H1 (cell line): ENCODE data around the gene KXD1. TPM values are rescaled to one million over a fixed set of nuclear protein-coding genes. Genes with fewer than 3 reads are reported as not detected.

Experiments used
- CTCF ChIA-PET: fragments of 300-600 bp; sonication (Branson Sonifier 250); formaldehyde crosslinking; loops from one replicate; lab custom pipeline; 2021; ENCODE audit not compliant: partially characterized antibody; lab: Charles Lee
- POLR2A ChIA-PET: fragments of 300-600 bp; sonication (Branson Sonifier 250); formaldehyde crosslinking; loops from one replicate; lab custom pipeline; 2021; ENCODE audit warnings: inconsistent platforms; ENCODE audit not compliant: partially characterized antibody; lab: Charles Lee
- DNase-seq, 2 experiments: peaks; one replicate each; pipeline versions ENCODE4 v3.0.0 to v3.0.0-alpha.2; 2010 to 2022; ENCODE audit warnings: low spot score in 2 of 2, low read depth in 1 of 2, mixed read lengths in 1 of 2
- FAIRE-seq: peaks from 2 replicates; lab custom pipeline; 2011; peaks lifted over from hg19 to GRCh38; lab: Jason Lieb, UNC
- H2AFZ ChIP-seq: 2 replicates; pipeline ENCODE4 v1.8.1; 2012; ENCODE audit warnings: low read length, inconsistent platforms
- H2AK5ac ChIP-seq: 2 replicates; pipeline ENCODE4 v1.6.1; 2013; ENCODE audit warnings: low read depth, low read length
- H2BK120ac ChIP-seq: replicated peaks from 2 replicates; pipeline ENCODE3; 2013; ENCODE audit warnings: low read depth, low read length, inconsistent platforms
- H2BK12ac ChIP-seq: 2 replicates; pipeline ENCODE4 v1.6.1; 2013; ENCODE audit warnings: low read depth, low read length
- H2BK15ac ChIP-seq: 2 replicates; pipeline ENCODE4 v1.6.1; 2013; ENCODE audit warnings: low read length
- H2BK20ac ChIP-seq: 2 replicates; pipeline ENCODE4 v1.6.1; 2013; ENCODE audit warnings: low read length
- H2BK5ac ChIP-seq: 2 replicates; pipeline ENCODE4 v1.6.1; 2013; ENCODE audit warnings: low read depth, low read length
- H3K14ac ChIP-seq: 2 replicates; pipeline ENCODE4 v1.6.1; 2013; ENCODE audit warnings: inconsistent platforms; ENCODE audit not compliant: insufficient read length
- H3K18ac ChIP-seq: 2 replicates; pipeline ENCODE4 v1.6.1; 2013; ENCODE audit warnings: low read length; ENCODE audit errors: extremely low read depth
- H3K23ac ChIP-seq: 2 replicates; pipeline ENCODE4 v1.6.1; 2013; ENCODE audit warnings: inconsistent platforms; ENCODE audit not compliant: insufficient read length
- H3K23me2 ChIP-seq: 2 replicates; pipeline ENCODE4 v1.6.1; 2013; ENCODE audit warnings: low read depth, low read length
- H3K27ac ChIP-seq: 2 replicates; pipeline ENCODE4 v1.6.1; 2011; ENCODE audit warnings: low read depth, low read length, inconsistent platforms
- H3K27me3 ChIP-seq, 4 experiments: replicated peaks in 1 of 4; 1 replicate in 1 of 4; 2 replicates in 3 of 4; pipeline versions ENCODE4 v1.6.1 to v1.8.1; 2011 to 2013; ENCODE audit warnings: low read length in 3 of 4, mild to moderate bottlenecking in 3 of 4, inconsistent platforms in 2 of 4, mixed read lengths in 2 of 4, moderate library complexity in 1 of 4; ENCODE audit not compliant: control insufficient read depth in 3 of 4, insufficient read depth in 3 of 4; ENCODE audit errors: extremely low read depth in 1 of 4
- H3K36me3 ChIP-seq, 4 experiments: 2 replicates each; pipeline versions ENCODE4 v1.6.1 to v1.8.1; 2011 to 2013; ENCODE audit warnings: mild to moderate bottlenecking in 4 of 4, low read length in 3 of 4, moderate library complexity in 2 of 4, control low read depth in 1 of 4, inconsistent platforms in 1 of 4; ENCODE audit not compliant: insufficient read depth in 4 of 4, control insufficient read depth in 2 of 4
- H3K4ac ChIP-seq: replicated peaks from 2 replicates; pipeline ENCODE3; 2013; ENCODE audit warnings: low read length, low read depth, mixed read lengths, inconsistent platforms; ENCODE audit not compliant: insufficient read length
- H3K4me1 ChIP-seq, 4 experiments: replicated peaks in 1 of 4; 1 replicate in 1 of 4; 2 replicates in 3 of 4; pipeline versions ENCODE4 v1.6.1 to v1.8.1; 2011 to 2013; ENCODE audit warnings: low read length in 3 of 4, inconsistent platforms in 2 of 4, mixed read lengths in 1 of 4; ENCODE audit not compliant: insufficient read depth in 4 of 4, control insufficient read depth in 3 of 4
- H3K4me2 ChIP-seq, 2 experiments: 2 replicates each; pipeline versions ENCODE4 v1.6.1 to v1.8.1; 2011 to 2013; ENCODE audit warnings: low read depth in 2 of 2, low read length in 2 of 2, control low read depth in 1 of 2, inconsistent platforms in 1 of 2, mild to moderate bottlenecking in 1 of 2; ENCODE audit not compliant: insufficient read depth in 1 of 2
- H3K4me3 ChIP-seq, 4 experiments: fragments of 200-600, 300-600 bp in 1 of 4; sonication (generic), shearing (Covaris generic), sonication (Bioruptor Twin) in 1 of 4; 2 replicates each; pipeline versions ENCODE4 v1.5.1 to v1.8.1; 2011 to 2016; ENCODE audit warnings: low read length in 4 of 4, low read depth in 3 of 4, control low read depth in 2 of 4, inconsistent platforms in 2 of 4, mild to moderate bottlenecking in 2 of 4, mixed read lengths in 1 of 4, moderate library complexity in 1 of 4; ENCODE audit not compliant: insufficient read depth in 2 of 4; ENCODE audit errors: extremely low read depth in 1 of 4
- H3K56ac ChIP-seq: replicated peaks from 2 replicates; pipeline ENCODE3; 2013; ENCODE audit warnings: low read depth, mild to moderate bottlenecking, mixed read lengths, low read length, inconsistent platforms; ENCODE audit not compliant: insufficient read length
- H3K79me1 ChIP-seq: 2 replicates; pipeline ENCODE4 v1.6.1; 2013; ENCODE audit warnings: low read depth, low read length, control low read depth
- H3K79me2 ChIP-seq, 2 experiments: 2 replicates each; pipeline versions ENCODE4 v1.6.1 to v1.8.1; 2012 to 2013; ENCODE audit warnings: low read length in 2 of 2, mild to moderate bottlenecking in 2 of 2, inconsistent platforms in 1 of 2; ENCODE audit not compliant: insufficient read depth in 2 of 2, control insufficient read depth in 1 of 2
- H3K9ac ChIP-seq, 4 experiments: replicated peaks in 1 of 4; 1 replicate in 1 of 4; 2 replicates in 3 of 4; pipeline versions ENCODE4 v1.6.1 to v1.8.1; 2011 to 2013; ENCODE audit warnings: low read depth in 3 of 4, low read length in 3 of 4, control low read depth in 2 of 4, mild to moderate bottlenecking in 2 of 4, moderate library complexity in 2 of 4, inconsistent platforms in 1 of 4; ENCODE audit errors: extremely low read depth in 1 of 4
- H3K9me3 ChIP-seq, 2 experiments: 2 replicates each; pipeline versions ENCODE4 v1.6.1 to v1.8.1; 2012 to 2013; ENCODE audit warnings: mild to moderate bottlenecking in 2 of 2, moderate library complexity in 2 of 2, control low read depth in 1 of 2, inconsistent platforms in 1 of 2, low read depth in 1 of 2, low read length in 1 of 2, mixed read lengths in 1 of 2; ENCODE audit not compliant: insufficient read depth in 2 of 2
- H4K20me1 ChIP-seq, 2 experiments: replicated peaks in 1 of 2; 2 replicates each; pipeline versions ENCODE3 to v1.8.1; 2011 to 2013; ENCODE audit warnings: inconsistent platforms in 2 of 2, low read length in 2 of 2, mild to moderate bottlenecking in 1 of 2; ENCODE audit not compliant: insufficient read depth in 2 of 2, control insufficient read depth in 1 of 2
- H4K5ac ChIP-seq: 2 replicates; pipeline ENCODE4 v1.6.1; 2013; ENCODE audit warnings: low read length, low read depth, mixed read lengths, inconsistent platforms; ENCODE audit not compliant: insufficient read length
- H4K8ac ChIP-seq: 2 replicates; pipeline ENCODE4 v1.8.0; 2013; ENCODE audit warnings: mild to moderate bottlenecking, moderate library complexity, low read length, inconsistent platforms; ENCODE audit not compliant: insufficient read depth; ENCODE audit errors: extremely low read depth
- H4K91ac ChIP-seq: replicated peaks from 2 replicates; pipeline ENCODE3; 2013; ENCODE audit warnings: low read length, mixed read lengths, inconsistent platforms; ENCODE audit not compliant: insufficient read length
- ATF2 ChIP-seq: IDR thresholded peaks from 2 replicates; pipeline ENCODE4 v1.6.1; 2012; ENCODE audit warnings: low read length, inconsistent platforms
- CTBP2 ChIP-seq: IDR thresholded peaks from 2 replicates; pipeline ENCODE4 v1.7.0; 2011; ENCODE audit warnings: borderline replicate concordance, mild to moderate bottlenecking, moderate library complexity, mixed read lengths, low read length; ENCODE audit not compliant: insufficient read depth, insufficient read length
- POLR2A ChIP-seq, 2 experiments: IDR thresholded peaks; 1 replicate in 1 of 2; 2 replicates in 1 of 2; pipeline ENCODE4 v1.6.1; 2011; ENCODE audit warnings: low read depth in 2 of 2, low read length in 2 of 2, mild to moderate bottlenecking in 2 of 2; ENCODE audit errors: control extremely low read depth in 1 of 2
- SP2 ChIP-seq: IDR thresholded peaks from 2 replicates; pipeline ENCODE4 v1.6.1; 2012; ENCODE audit warnings: mild to moderate bottlenecking, low read length, inconsistent platforms
- SRF ChIP-seq: IDR thresholded peaks from 2 replicates; pipeline ENCODE4 v1.6.1; 2011; ENCODE audit warnings: mild to moderate bottlenecking, low read depth, low read length, moderate library complexity
- SUZ12 ChIP-seq: fragments of 200-600 bp; sonication (generic); IDR thresholded peaks from 2 replicates; pipeline ENCODE4 v1.6.1; 2012; ENCODE audit warnings: mild to moderate bottlenecking, inconsistent platforms, low read length, moderate library complexity, mixed read lengths
- TBP ChIP-seq: IDR thresholded peaks from 2 replicates; pipeline ENCODE4 v1.6.1; 2011; ENCODE audit warnings: low read depth, low read length, improper control_type of control experiment
- WGBS, 2 experiments: shearing (Covaris generic) in 1 of 2; methylation state at CpG; one replicate each; pipeline versions ENCODE4 v1.1.6 to v1.1.7; 2013 to 2015; ENCODE audit warnings: low lambda C conversion rate in 2 of 2, mixed read lengths in 2 of 2, inconsistent platforms in 1 of 2, low coverage in 1 of 2, missing lambda C conversion rate in 1 of 2; ENCODE audit not compliant: insufficient replicate concordance in 2 of 2, insufficient coverage in 1 of 2, insufficient read length in 1 of 2; ENCODE audit errors: extremely low coverage in 1 of 2, missing lambda C conversion rate in 1 of 2; 5-methylcytosine and 5-hydroxymethylcytosine counted together
- polyA plus RNA-seq, 7 experiments: library from polyadenylated mRNA; depleted of rRNA in 3 of 7; stranded (reverse) in 5 of 7; unstranded in 2 of 7; fragments of >200 nt in 5 of 7; fragments of 200-250 nt in 2 of 7; gene quantifications; 1 replicate in 5 of 7; 2 replicates in 1 of 7; 4 replicates in 1 of 7; pipeline versions ENCODE4 v1.2.1 to v1.2.3, GENCODE V29; 2011 to 2013; ENCODE audit warnings: missing spikeins in 2 of 7, mixed read lengths in 2 of 7
- total RNA-seq: library from RNA; stranded (reverse); fragmentation: NEBNext Ultra II Directional; extraction: Animal tissue kit (Norgen Biotek cat#: 25700); gene quantifications from 2 replicates; pipeline ENCODE4 v1.2.1, GENCODE V29; 2021

Gene KXD1
- total and polyA plus RNA-seq, 2 of the 8 experiments (the other 6 are each of a cell fraction or from before 2014, with no cell fraction given) = 115 to 267 TPM

GRCh38 chr19:18612051-18612771, 54.5 kb downstream of the KXD1 start:
- Histone ChIP-seq H4K5ac (no peak overlapping the region), H3K23me2 (peaks cover 22% of the 10 kb centered on the region), H4K91ac (peak overlapping the region; percentile 52), H3K23ac (no peak overlapping the region), H3K27ac (no peak overlapping the region), H3K4me3 (peak overlapping the region; percentile 39 to 75 (median 49)), H3K4ac (no peak overlapping the region), H3K9ac (no peak overlapping the region; a peak in 1 of 7 replicates), H3K9me3 (no peaks in the 10 kb centered on the region), H2BK20ac (no peak overlapping the region), H3K79me2 (no peaks in the 10 kb centered on the region), H2BK120ac (no peak overlapping the region), H3K27me3 (peaks cover 62 to 81% (median 77%) of the 10 kb centered on the region in 4 experiments), H2BK15ac (peak overlapping the region; percentile 65; the same call in 1 of the 2 replicates), H4K8ac (peak overlapping the region; percentile 45; the same call in 1 of the 2 replicates), H3K56ac (no peak overlapping the region), H2AFZ (peak overlapping the region; percentile 63; the same call in 1 of the 2 replicates), H4K20me1 (peaks cover 0 to 15% of the 10 kb centered on the region in 2 experiments), H3K4me1 (peaks cover 28 to 50% (median 35%) of the 10 kb centered on the region in 4 experiments), H3K79me1 (no peaks in the 10 kb centered on the region), H2BK12ac (peak overlapping the region; percentile 97; the same call in 1 of the 2 replicates), H3K14ac (no peak overlapping the region), H2AK5ac (no peak overlapping the region; the same call in 1 of the 2 replicates), H2BK5ac (peak overlapping the region; percentile 27; the same call in 1 of the 2 replicates), H3K4me2 (peak overlapping the region; percentile 95 to 96), H3K18ac (peak overlapping the region; percentile 51), H3K36me3 (peaks cover 0 to 7% (median 0%) of the 10 kb centered on the region in 4 experiments; a peak in 1 of 8 replicates)
- ChIA-PET CTCF (interaction anchor here (0.9 to 1.6 kb wide), 4 partner anchors 9 to 142 kb away, joined by 4 to 5 read pairs (median 5); no protein-coding TSS in a partner anchor), POLR2A (interaction anchor here (0.6 to 2.9 kb wide), 7 partner anchors 9 to 35 kb away, joined by 3 to 21 read pairs (median 6); partner anchors contain the start of gene REX1BD)
- 4% methylated on average over 25 of the region's 30 CpGs; no CpG with 5 or more reads in 1 of the 2 experiments for WGBS, 2 experiments
- FAIRE-seq (no peak), DNase-seq (peak in 1 of 2 experiments; percentile 63)
- TF ChIP-seq CTBP2 (peak; percentile 14), SRF (no peak), SP2 (no peak), TBP (no peak), POLR2A (IDR thresholded peaks at IDR 0.05; ENCODE audit: control extremely low read depth in 1 of 2, low read depth in 2 of 2, low read length in 2 of 2) (no peak), ATF2 (no peak), SUZ12 (peak; percentile 76; the same call in 1 of the 2 replicates)
